Loucy (cell line): ENCODE measurements around the gene SLC7A10.

ENCODE experiments used
- H2AFZ ChIP-seq: fragments of 200-600 bp; sonication (generic); 2 replicates; pipeline ENCODE4 v1.6.0; 2016; ENCODE audit warnings: antibody characterized with exemption, mild to moderate bottlenecking, low read length, moderate library complexity
- H3F3A ChIP-seq: fragments of 200-600 bp; 2 replicates; pipeline ENCODE4 v1.6.0; 2016; ENCODE audit warnings: antibody characterized with exemption, low read depth, mild to moderate bottlenecking
- H3K27me3 ChIP-seq: fragments of 200-600 bp; sonication (generic); 2 replicates; pipeline ENCODE4 v1.6.1; 2014; ENCODE audit warnings: low read length, mild to moderate bottlenecking; ENCODE audit not compliant: insufficient read depth, poor library complexity, severe bottlenecking
- H3K36me3 ChIP-seq: fragments of 200-600 bp; sonication (generic); 2 replicates; pipeline ENCODE4 v1.6.1; 2016; ENCODE audit warnings: low read length; ENCODE audit not compliant: insufficient read depth
- H3K4me1 ChIP-seq: fragments of 200-600 bp; sonication (generic); 2 replicates; pipeline ENCODE4 v1.5.1; 2014; ENCODE audit warnings: low read length, mild to moderate bottlenecking; ENCODE audit not compliant: insufficient read depth, poor library complexity, severe bottlenecking
- H3K4me2 ChIP-seq: fragments of 200-600 bp; sonication (generic); 2 replicates; pipeline ENCODE4 v1.6.0; 2014; ENCODE audit warnings: antibody characterized with exemption, low read length, low read depth, mild to moderate bottlenecking; ENCODE audit not compliant: poor library complexity, severe bottlenecking
- H3K4me3 ChIP-seq: fragments of 200-600 bp; sonication (generic); 2 replicates; pipeline ENCODE4 v1.5.1; 2014; ENCODE audit warnings: low read length, mild to moderate bottlenecking, mixed read lengths; ENCODE audit not compliant: poor library complexity, severe bottlenecking
- H3K79me2 ChIP-seq: fragments of 200-600 bp; sonication (generic); 2 replicates; pipeline ENCODE4 v1.6.1; 2014; ENCODE audit warnings: low read length; ENCODE audit not compliant: insufficient read depth
- H3K9ac ChIP-seq: fragments of 200-600 bp; sonication (generic); 2 replicates; pipeline ENCODE4 v1.6.0; 2014; ENCODE audit warnings: mild to moderate bottlenecking, low read depth, low read length, moderate library complexity; ENCODE audit not compliant: poor library complexity, severe bottlenecking
- H3K9me2 ChIP-seq: fragments of 200-600 bp; sonication (generic); replicated peaks from 2 replicates; pipeline ENCODE4 v1.6.1; 2016; ENCODE audit warnings: low read depth, low read length, mixed read lengths
- H3K9me3 ChIP-seq: fragments of 200-600 bp; sonication (generic); 2 replicates; pipeline ENCODE4 v1.6.1; 2014; ENCODE audit warnings: mild to moderate bottlenecking, antibody characterized with exemption, low read length, low read depth; ENCODE audit not compliant: insufficient read depth
- H4K20me1 ChIP-seq: fragments of 200-600 bp; sonication (generic); 2 replicates; pipeline ENCODE4 v1.6.0; 2014; ENCODE audit warnings: antibody characterized with exemption, low read length, mild to moderate bottlenecking; ENCODE audit not compliant: insufficient read depth, poor library complexity, severe bottlenecking
- CTCF ChIP-seq: fragments of 200-600 bp; sonication (generic); conservative IDR thresholded peaks from 2 replicates; pipeline ENCODE4 v1.5.1; 2014; ENCODE audit warnings: mild to moderate bottlenecking, antibody characterized with exemption, low read length
- EZH2phosphoT487 ChIP-seq: fragments of 200-600 bp; IDR thresholded peaks from 2 replicates; pipeline ENCODE4 v1.6.1; 2018; ENCODE audit warnings: antibody characterized with exemption, mild to moderate bottlenecking, moderate library complexity, borderline replicate concordance

The SLC7A10 gene

DNA sequence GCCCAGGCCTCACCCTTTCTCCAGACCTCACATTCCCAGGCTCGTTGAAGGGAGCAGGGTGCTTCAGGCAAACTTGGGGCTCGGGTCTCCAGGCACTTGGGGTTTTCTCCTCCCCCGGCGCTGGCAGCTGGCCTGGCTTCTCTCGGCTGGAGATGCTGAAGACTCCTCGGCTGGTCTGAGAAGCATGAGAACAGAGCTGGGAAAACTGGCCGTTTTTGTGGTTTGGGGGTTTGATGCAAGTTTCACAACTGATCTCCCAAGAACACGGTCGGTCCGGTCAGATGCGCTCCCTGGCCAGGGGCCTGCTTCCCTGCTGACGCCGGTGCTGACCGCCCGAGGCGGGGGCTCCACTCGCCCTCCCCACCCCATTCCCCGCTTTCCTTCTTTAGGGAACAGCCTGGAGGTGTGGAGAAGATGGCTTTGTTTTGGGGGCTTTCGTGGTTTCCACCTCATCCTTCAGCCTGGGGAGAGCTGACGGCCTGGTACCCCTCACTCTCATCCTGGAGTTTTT, 41.4 kb upstream of the SLC7A10 start:
- no peaks in the 10 kb centered on the region for H3K79me2 ChIP-seq
- H3K9me2 ChIP-seq, result no peaks in the 10 kb centered on the region
- H3K9ac ChIP-seq, result no peak overlapping the region
- no peaks in the 10 kb centered on the region for H3F3A ChIP-seq
- no peaks in the 10 kb centered on the region for H3K36me3 ChIP-seq
- H2AFZ ChIP-seq, result no peak overlapping the region
- TF ChIP-seq EZH2phosphoT487, result no peak
- no peak for TF ChIP-seq CTCF
- no peaks in the 10 kb centered on the region for H3K9me3 ChIP-seq
- H3K4me2 ChIP-seq, result no peak overlapping the region
- no peak overlapping the region for H3K4me3 ChIP-seq
- H4K20me1 ChIP-seq, result no peaks in the 10 kb centered on the region
- H3K4me1 ChIP-seq, result peaks cover 31% of the 10 kb centered on the region
- no peaks in the 10 kb centered on the region for H3K27me3 ChIP-seq

GRCh38 chr19:33264881-33265445, 39.3 kb upstream of the SLC7A10 start:
- Histone ChIP-seq H3K79me2 (no peaks in the 10 kb centered on the region), H3K9me2 (no peaks in the 10 kb centered on the region), H2AFZ (no peak overlapping the region), H4K20me1 (no peaks in the 10 kb centered on the region), H3K36me3 (no peaks in the 10 kb centered on the region), H3K9ac (no peak overlapping the region), H3F3A (peaks cover 3% of the 10 kb centered on the region), H3K4me3 (no peak overlapping the region), H3K9me3 (no peaks in the 10 kb centered on the region), H3K4me1 (peaks cover 52% of the 10 kb centered on the region), H3K27me3 (no peaks in the 10 kb centered on the region), H3K4me2 (no peak overlapping the region)
- TF ChIP-seq CTCF, result no peak
- no peak for TF ChIP-seq EZH2phosphoT487

DNA sequence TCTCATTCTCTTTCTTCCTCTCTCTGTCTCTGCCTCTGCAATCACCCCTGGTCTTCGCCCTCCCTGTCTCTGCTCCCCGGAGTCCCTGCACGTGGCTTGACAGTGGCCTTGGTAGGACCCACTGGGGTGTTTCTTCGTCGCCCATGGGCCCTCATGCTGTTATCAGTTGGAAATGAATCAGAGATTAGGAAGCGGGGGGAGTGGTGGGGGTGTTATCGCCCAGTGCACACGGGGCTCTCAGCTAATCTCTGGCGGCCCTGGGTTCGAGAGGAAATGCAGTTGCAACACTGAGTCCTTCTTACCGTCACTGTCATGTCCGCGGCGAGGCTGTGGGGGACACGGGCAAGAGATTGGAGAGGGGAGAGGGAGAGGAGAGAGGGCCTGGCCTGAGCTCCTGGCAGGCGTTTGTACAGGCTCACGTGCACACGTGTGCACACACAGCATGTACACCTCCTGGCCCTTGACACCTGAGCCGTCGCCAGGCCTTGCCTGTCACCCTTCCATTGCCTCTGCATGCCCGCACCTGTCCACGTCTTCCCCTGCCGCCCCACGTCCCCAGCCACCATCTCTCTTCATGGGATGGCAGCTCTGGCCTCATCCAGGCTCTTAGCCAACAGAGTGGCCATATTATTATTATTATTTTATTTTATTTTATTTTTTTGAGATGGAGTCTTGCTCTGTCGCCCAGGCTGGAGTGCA, 37.8 kb upstream of the SLC7A10 start:
- H3K9ac ChIP-seq, result no peak overlapping the region
- H3K79me2 ChIP-seq, result no peaks in the 10 kb centered on the region
- H3K9me2 ChIP-seq, result no peaks in the 10 kb centered on the region
- no peaks in the 10 kb centered on the region for H4K20me1 ChIP-seq
- no peak for TF ChIP-seq CTCF
- TF ChIP-seq EZH2phosphoT487, result no peak
- peaks cover 3% of the 10 kb centered on the region for H3F3A ChIP-seq
- no peak overlapping the region for H3K4me2 ChIP-seq
- H3K36me3 ChIP-seq, result no peaks in the 10 kb centered on the region
- H3K27me3 ChIP-seq, result no peaks in the 10 kb centered on the region
- no peaks in the 10 kb centered on the region for H3K9me3 ChIP-seq
- no peak overlapping the region for H3K4me3 ChIP-seq
- no peak overlapping the region for H2AFZ ChIP-seq
- H3K4me1 ChIP-seq, result peaks cover 59% of the 10 kb centered on the region
